GM13977 (cell line): ENCODE data around the gene DGKB.

Source experiments
- DNase-seq: peaks from one replicate; pipeline ENCODE4 v3.0.0; 2012; ENCODE audit warnings: low spot score
- CTCF ChIP-seq: IDR thresholded peaks from 2 replicates; pipeline ENCODE4 v1.5.1; 2012; ENCODE audit warnings: mild to moderate bottlenecking, control low read depth; ENCODE audit not compliant: insufficient read depth; ENCODE audit errors: extremely low read depth, missing control alignments
- in situ Hi-C: fragments of 300-500 bp; cut with MboI; formaldehyde crosslinking; loops from one replicate; pipeline ENCODE4 v1.12.0; 2022; ENCODE audit warnings: low sequenced_read_pairs, low pct_unique_long_range_greater_than_20kb, mixed read lengths, inconsistent platforms; ENCODE audit not compliant: unreplicated experiment

The DGKB gene

DNA sequence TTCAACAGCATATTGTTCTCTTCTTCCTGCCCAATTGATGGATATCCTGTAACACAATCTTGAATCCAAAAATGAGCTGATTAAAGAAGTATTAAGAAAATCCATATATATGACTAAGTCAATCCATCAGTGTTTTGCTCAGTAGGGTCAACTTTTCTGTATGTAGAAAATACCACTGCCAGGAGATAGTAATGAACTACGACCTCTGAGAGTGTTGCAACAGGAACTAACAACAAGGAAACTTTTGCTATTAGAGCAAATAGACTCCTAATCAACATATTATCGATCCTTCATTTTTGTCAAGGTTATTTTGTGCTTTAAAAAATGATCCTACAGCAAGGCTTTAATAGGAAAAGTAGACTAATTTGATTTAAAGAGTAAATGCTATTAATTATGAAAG lies 507.8 kb downstream of the DGKB start:
- DNase-seq, result no peak
- no peak for TF ChIP-seq CTCF
- in situ Hi-C loops, result no loop called here

DNA sequence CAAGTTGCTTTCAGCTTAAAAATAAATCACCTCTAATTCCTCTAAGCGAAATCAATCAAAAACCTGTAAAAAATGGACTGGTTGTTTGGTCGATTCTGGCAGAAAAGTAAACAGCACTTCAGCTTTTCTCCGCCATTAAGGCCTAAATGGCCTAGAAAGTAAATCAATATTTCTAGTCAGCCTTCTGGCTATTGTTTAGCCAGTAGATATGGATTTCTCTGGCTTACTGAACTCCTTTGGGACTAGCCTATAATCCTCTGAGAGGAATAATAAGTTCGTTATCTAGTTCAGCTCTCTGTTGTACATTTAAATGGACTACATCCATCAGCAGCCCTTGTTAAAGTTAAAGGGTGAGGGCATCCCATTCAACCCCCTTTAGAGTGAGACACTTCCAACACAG lies 513.0 kb downstream of the DGKB start:
- TF ChIP-seq CTCF, result no peak
- no peak for DNase-seq
- in situ Hi-C loops, result no loop called here

- no peak for DNase-seq
- no peak for TF ChIP-seq CTCF
- in situ Hi-C loops, result no loop called here
Measured at GRCh38 chr7:14389181-14389591, 513.4 kb downstream of the DGKB start.

DNA sequence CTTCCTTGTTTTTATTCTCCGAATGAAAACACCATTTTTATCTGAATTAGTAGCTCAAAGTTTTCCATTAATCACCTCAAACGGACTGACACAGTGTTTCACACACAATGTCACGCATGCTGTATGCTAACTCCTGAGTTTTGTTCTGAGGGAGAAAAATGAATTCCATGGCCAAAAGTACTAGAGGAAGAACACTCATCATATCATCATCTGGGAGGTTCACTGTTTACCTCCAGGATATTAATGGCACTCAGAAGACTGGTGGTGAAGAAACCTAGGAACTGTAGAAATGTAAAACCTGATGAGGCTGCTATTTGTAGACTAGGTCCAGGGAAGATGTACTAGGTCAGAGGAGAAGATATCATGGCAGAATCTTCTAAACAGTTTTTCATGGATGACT lies 517.5 kb downstream of the DGKB start:
- in situ Hi-C loops, result no loop called here
- TF ChIP-seq CTCF, result no peak
- DNase-seq, result no peak

DNA sequence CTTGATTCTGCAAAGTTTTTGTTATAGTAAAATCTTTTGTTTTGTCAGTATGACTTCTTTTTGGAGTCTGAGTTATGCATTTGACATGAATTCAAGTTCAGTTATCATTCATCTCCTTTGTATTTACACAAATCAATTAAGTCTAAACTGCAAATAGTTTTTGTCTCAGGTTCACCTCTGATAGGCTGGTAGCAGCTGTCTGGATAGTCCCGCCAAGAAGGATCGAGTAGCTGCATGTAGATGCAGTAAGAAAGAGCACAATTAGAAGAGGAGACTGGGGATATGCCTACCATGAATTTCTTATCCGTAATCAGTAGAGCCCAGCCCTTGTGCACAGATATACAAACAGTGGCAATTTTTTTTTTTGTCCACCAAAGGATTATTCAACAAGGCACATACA lies 520.6 kb downstream of the DGKB start:
- in situ Hi-C loops, result no loop called here
- DNase-seq, result no peak
- TF ChIP-seq CTCF, result no peak

DNA sequence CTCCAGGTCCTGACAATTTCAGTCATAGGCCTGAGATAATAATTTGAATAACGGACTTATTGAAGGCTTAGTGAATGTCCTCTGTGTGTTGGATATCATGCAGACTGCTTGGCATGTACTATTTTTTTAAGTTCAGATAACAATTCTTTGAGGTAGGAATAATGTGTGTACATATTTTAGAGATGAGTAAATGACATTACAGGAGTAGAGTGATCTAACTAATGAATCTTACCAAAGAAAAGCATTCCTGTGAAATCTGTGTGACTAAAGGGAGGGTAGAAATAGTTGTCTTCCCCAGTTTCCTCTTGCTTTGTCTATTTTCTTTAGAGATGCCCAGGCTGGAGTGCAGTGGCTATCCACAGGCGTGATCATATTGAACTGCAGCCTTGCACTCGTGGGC lies 521.2 kb downstream of the DGKB start:
- DNase-seq, result no peak
- in situ Hi-C loops, result no loop called here
- TF ChIP-seq CTCF, result no peak

- no peak for TF ChIP-seq CTCF
- in situ Hi-C loops, result no loop called here
- DNase-seq, result no peak
Measured at GRCh38 chr7:14380881-14381280, 521.7 kb downstream of the DGKB start.
